GM10847 (cell line): ENCODE measurements around the gene CFAP100.

Source experiments
- POLR2A ChIP-seq: IDR thresholded peaks from 2 replicates; pipeline ENCODE4 v1.6.1; 2011; ENCODE audit not compliant: insufficient read length; ENCODE audit errors: extremely low read depth

CFAP100 gene

GRCh38 chr3:126381966-126382365 is 12.7 kb upstream of the CFAP100 start:
- no peak for TF ChIP-seq POLR2A

DNA sequence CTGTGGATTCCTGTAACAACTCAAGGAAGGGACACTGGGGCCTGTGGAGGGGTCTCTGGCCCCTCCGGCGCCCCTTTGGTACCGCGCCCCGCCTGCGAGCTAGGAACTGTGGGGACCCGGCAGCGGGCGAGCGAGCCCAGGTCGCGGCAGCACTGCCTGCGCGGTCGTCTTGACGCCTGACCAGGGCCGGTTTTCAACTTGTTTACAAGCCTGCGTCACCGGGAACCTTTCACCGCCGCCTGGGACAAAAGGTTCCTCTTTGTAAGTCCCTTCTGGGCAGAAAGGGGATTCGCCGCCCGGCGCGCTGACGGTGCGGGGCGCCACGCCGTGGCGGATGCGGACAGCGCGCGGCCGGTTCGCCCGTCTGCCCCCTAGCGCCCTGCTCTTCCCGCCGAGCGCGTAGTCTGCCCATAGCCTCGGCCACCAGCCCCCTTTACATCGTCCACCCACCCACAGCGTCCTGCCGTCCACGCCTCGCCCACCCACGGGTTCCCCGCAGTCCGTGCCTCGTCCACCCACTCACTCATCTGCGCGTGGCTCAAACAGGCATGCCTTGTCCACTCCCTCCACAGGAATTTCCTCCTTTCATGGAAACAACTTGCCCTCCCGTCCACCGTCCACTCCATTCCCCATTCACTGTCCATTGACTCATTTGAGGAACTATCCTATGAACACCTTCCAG is 5.5 kb upstream of the CFAP100 start:
- TF ChIP-seq POLR2A, result no peak

DNA sequence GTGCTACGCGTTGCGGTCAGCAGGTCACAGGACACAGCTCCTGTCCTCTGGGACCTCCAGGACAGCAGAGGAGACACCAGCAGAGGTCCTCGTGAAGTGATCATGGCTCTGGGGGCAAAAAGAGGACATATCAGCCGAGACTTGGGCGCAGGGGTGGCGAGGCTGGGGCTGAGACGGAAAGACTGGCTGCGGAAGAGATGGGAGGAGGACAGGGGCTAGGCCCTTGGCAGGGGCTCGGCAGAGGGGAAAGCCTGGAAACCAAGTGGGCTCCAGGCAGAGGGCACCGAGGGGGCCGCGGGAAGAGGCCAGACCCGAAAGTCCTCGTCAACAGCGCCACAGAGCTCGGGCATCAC is 4.9 kb upstream of the CFAP100 start:
- no peak for TF ChIP-seq POLR2A

DNA sequence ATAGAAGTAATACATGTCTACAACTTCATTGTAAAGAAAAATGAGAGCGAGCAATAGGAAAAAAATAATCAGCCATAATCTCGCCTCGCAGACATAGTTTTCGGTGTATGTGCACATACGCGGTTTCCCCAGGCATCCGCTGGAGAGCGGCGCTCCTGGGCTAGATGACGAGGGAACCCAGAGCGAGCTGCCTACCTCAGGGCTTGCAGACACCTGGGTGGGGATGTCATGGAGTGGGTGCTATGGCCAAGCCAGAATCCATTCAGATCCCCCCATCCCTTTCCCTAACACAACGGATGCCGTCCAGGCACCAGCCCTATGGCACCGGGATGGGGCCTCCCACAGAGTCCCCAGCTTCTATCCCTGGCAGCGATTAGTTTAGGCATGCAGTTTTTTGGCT is 4.5 kb upstream of the CFAP100 start:
- TF ChIP-seq POLR2A, result no peak

DNA sequence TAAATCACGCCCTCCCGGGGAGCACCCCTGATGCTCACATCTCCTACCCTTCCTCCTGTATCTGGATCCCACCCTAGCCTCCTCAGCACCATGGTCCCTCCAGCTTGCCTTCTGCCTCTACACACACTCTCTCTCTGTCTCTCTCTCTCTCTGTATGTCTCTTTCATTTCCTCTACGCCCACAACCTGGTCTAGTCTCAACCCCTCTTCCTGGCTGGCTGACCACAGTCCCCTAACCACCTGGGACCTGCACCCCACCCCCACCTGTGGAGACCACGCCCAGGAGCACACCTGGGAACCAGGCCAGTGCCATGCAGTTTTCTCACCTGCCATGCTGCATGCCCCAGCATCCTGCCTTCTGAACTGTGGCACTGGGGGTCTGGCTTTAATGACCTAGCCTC is 4.0 kb upstream of the CFAP100 start:
- TF ChIP-seq POLR2A, result no peak

GRCh38 chr3:126391631-126392030 is 3.1 kb upstream of the CFAP100 start:
- no peak for TF ChIP-seq POLR2A

DNA sequence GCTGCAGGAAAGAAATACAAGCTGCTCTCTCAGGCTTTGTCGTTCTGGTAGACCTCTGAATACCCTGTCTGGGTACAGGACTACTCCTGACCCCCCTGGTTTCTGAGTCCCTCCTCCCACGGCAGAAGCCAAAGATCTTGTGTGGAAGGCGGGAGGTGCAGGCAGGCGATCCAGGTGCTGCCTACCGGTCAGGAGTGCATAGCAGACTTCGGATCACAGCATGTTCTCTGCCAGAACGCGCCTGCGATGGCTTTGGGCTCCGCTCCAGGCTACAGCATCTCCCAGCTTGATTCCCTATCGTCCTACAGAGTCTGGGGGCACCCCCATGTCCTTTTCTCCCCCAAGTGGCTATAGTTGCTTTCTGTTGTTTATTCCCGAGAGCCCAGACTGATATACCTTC is 2.5 kb upstream of the CFAP100 start:
- no peak for TF ChIP-seq POLR2A

GRCh38 chr3:126393563-126393962 is 1.1 kb upstream of the CFAP100 start:
- no peak for TF ChIP-seq POLR2A

- TF ChIP-seq POLR2A, result no peak
Observed at GRCh38 chr3:126394977-126395321, 240 bp downstream of the CFAP100 start.

GRCh38 chr3:126395846-126396513 is 1.3 kb downstream of the CFAP100 start:
- no peak for TF ChIP-seq POLR2A

DNA sequence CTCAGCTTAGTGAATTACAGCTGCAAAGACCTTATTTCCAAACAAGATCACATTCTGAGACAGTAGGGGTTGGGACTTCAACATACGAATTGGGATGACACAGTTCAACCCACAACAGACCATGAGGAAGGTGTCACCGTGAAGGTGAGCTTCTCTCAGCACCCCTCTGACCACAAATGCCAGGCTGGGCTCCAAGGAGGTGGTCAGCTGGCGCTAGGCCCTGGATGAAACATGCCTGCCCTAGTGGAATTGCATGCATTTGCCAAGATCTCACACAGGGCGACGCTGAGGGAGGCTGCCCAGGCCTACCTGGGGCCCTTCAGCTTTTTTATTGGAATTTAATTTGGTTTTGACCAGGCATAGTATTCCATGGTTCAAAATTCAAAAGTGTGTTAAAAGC is 1.8 kb downstream of the CFAP100 start:
- no peak for TF ChIP-seq POLR2A

GRCh38 chr3:126397610-126398422 is 3.1 kb downstream of the CFAP100 start:
- TF ChIP-seq POLR2A, result no peak

GRCh38 chr3:126398423-126399350 is 4.0 kb downstream of the CFAP100 start:
- TF ChIP-seq POLR2A, result no peak

GRCh38 chr3:126399351-126399735 is 4.6 kb downstream of the CFAP100 start:
- TF ChIP-seq POLR2A, result no peak

DNA sequence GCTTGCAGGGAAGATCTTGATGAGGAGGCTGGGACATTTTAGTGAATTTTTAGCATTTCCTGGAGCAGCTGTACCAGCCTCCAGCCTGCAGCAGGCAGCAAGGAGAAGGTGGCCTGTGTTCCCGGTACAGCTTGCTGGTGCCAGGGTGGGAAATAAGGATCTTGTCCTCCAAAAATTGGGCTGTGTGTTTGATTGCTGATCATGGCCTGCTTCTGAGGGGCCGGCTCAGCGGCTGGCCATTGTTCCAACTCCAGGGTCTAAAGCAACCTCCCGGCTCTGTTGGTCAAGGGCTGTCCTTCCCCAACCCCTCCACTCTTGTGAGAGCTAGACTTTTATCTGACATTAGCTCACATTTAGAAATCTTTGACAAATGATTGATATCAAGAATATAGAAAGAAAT is 5.0 kb downstream of the CFAP100 start:
- TF ChIP-seq POLR2A, result no peak
